ENCODE data around the gene PRSS56. TPM values are rescaled to one million over a fixed set of nuclear protein-coding genes. Genes with fewer than 3 reads are reported as not detected.

PRSS56 gene
- total and polyA plus RNA-seq, 3 donors from 2014 or later: 0.86 to 1.2 (median 0.87) TPM

- H3K27me3 ChIP-seq: no peaks in the 10 kb centered on the region
- no peak overlapping the region for H3K27ac ChIP-seq
- H3K4me3 ChIP-seq: no peak overlapping the region
- TF ChIP-seq POLR2A (IDR thresholded peaks at IDR 0.05): no peak
- TF ChIP-seq, protein P1, sequence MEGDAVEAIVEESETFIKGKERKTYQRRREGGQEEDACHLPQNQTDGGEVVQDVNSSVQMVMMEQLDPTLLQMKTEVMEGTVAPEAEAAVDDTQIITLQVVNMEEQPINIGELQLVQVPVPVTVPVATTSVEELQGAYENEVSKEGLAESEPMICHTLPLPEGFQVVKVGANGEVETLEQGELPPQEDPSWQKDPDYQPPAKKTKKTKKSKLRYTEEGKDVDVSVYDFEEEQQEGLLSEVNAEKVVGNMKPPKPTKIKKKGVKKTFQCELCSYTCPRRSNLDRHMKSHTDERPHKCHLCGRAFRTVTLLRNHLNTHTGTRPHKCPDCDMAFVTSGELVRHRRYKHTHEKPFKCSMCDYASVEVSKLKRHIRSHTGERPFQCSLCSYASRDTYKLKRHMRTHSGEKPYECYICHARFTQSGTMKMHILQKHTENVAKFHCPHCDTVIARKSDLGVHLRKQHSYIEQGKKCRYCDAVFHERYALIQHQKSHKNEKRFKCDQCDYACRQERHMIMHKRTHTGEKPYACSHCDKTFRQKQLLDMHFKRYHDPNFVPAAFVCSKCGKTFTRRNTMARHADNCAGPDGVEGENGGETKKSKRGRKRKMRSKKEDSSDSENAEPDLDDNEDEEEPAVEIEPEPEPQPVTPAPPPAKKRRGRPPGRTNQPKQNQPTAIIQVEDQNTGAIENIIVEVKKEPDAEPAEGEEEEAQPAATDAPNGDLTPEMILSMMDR (IDR thresholded peaks at IDR 0.05): no peak
- H3K36me3 ChIP-seq (ENCODE audit: low read depth, missing control alignments): no peaks in the 10 kb centered on the region
- DNase-seq: no peak
- WGBS, 2 donors: 95 to 100% methylated on average over 1 to 13 of the region's 13 CpGs
- intact Hi-C loops (cut with DNase I; ENCODE audit: low total_unique reads): no loop called here
- H3K4me1 ChIP-seq: no peaks in the 10 kb centered on the region
- no peaks in the 10 kb centered on the region for H3K9me3 ChIP-seq
These were observed 42.3 kb upstream of the PRSS56 start for GRCh38 chr2:232477751-232478510.

- Histone ChIP-seq H3K4me1 (no peaks in the 10 kb centered on the region), H3K9me3 (no peaks in the 10 kb centered on the region), H3K27ac (no peak overlapping the region), H3K4me3 (no peak overlapping the region), H3K36me3 (ENCODE audit: low read depth, missing control alignments) (no peaks in the 10 kb centered on the region), H3K27me3 (no peaks in the 10 kb centered on the region)
- no peak for DNase-seq
- TF ChIP-seq, protein P1 (IDR thresholded peaks at IDR 0.05): no peak
- TF ChIP-seq POLR2A (IDR thresholded peaks at IDR 0.05): no peak
- WGBS, 2 donors: 81 to 82% methylated on average over 11 to 19 of the region's 19 CpGs
- intact Hi-C loops (cut with DNase I; ENCODE audit: low total_unique reads): no loop called here
These were observed 41.4 kb upstream of the PRSS56 start for GRCh38 chr2:232478571-232479340.

DNA sequence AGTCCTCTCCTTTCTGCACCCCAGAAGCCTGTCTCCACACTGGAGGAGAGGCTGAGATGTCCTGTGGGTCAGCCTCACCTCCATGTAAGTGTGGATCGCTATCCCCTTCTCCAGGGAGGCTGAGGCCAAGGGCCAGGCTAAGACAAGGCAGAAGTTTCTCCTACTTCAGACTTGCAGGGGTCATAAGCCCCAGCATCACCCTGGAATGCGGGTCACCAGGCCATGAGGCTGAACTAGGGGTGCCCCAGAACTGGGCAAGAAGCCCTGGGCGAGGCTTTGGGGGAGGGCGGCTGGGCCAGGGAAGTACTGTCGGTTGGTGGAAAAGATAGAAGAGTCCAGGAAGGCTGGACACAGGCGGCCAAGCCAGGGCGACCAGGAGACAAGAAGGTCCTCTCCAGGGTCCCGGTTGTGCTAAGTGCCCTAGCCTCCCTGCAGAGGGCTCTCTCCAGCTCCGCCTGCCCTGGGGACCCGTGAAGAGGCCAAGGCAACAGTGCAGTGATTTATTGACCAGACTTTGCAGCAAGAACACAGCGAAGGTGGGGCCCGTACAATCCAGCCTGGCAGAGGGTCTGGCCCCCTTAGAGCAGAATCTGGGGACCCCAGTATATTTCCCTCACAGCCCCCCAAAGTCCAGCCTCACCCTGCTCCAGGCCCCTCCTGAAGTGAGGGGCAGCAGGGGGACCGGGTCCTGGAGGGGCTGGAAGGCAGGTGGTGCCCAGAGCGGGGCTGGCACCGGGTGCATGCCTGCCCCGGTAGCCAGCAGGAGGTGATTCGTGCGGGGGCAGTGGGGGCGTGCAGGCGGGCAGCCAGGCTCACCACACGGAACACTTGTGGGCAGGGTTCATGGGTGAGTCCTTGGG, 40.6 kb upstream of the PRSS56 start:
- Histone ChIP-seq H3K4me3 (no peak overlapping the region), H3K9me3 (no peaks in the 10 kb centered on the region), H3K4me1 (no peaks in the 10 kb centered on the region), H3K27me3 (no peaks in the 10 kb centered on the region), H3K27ac (no peak overlapping the region), H3K36me3 (ENCODE audit: low read depth, missing control alignments) (no peaks in the 10 kb centered on the region)
- intact Hi-C loops (cut with DNase I; ENCODE audit: low total_unique reads): no loop called here
- no peak for DNase-seq
- TF ChIP-seq, protein P1 (IDR thresholded peaks at IDR 0.05): no peak
- TF ChIP-seq POLR2A (IDR thresholded peaks at IDR 0.05): no peak
- WGBS, 2 donors: 80 to 98% methylated on average over 8 to 21 of the region's 21 CpGs

DNA sequence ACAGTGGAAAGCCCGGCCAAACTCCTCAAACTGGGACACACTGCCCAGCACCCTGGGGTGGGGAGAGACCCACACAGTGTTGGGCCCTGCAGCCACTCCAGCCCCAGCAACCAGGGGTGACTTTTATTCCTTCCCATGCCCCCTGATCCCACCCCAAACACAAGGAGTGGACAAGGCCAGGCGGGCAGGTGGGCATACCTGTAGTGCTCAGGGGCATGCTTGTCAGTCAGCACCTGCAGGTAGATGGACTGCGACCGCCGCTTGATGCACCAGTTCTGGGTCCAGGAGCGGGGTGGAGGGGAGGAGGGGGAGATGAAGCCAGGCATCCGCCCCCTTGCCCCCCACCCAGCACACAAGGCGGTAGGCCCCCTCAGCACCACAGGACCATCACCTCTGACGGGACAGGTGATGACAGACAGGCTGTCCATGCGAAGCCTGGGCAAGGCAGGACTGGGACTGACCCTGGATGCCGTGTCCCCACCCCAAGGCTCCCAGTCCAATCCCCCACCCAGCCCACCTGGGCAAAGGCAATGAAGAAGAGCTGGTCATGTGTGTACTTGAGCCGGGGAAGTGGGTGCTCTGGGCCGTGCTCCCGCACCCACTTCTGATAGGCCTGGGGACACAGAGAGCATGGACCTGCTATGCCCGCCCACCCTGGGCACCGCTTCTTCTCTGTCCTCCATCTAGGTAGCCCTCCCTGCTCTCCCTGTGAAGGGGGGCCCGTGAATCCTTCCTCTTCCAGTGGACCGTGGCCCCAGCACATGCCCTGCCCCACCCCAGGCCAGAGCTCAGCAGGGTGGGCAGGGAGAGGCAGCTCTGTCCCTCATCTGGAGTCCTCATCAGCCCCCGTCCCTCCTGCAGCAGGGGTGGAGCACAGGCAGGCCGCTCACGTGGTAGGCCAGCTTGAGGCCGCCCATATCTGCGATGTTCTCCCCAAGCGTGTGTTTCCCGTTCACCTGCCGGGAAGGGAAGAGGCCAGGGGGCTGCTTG, 39.7 kb upstream of the PRSS56 start:
- no peaks in the 10 kb centered on the region for H3K9me3 ChIP-seq
- intact Hi-C loops (cut with DNase I; ENCODE audit: low total_unique reads): no loop called here
- no peaks in the 10 kb centered on the region for H3K36me3 ChIP-seq (ENCODE audit: low read depth, missing control alignments)
- H3K4me3 ChIP-seq: no peak overlapping the region
- no peak for DNase-seq
- no peaks in the 10 kb centered on the region for H3K27me3 ChIP-seq
- no peaks in the 10 kb centered on the region for H3K4me1 ChIP-seq
- 77 to 92% methylated on average over 11 to 22 of the region's 26 CpGs for WGBS, 2 donors
- H3K27ac ChIP-seq: no peak overlapping the region
- TF ChIP-seq, protein P1 (IDR thresholded peaks at IDR 0.05): no peak
- TF ChIP-seq POLR2A (IDR thresholded peaks at IDR 0.05): no peak

All from testis (tissue), 3 donors.